ENCODE results near the gene TBC1D22A.

TBC1D22A gene

GRCh38 chr22:47151490-47151889 is 389.0 kb downstream of the TBC1D22A start:
- no peak for FAIRE-seq

DNA sequence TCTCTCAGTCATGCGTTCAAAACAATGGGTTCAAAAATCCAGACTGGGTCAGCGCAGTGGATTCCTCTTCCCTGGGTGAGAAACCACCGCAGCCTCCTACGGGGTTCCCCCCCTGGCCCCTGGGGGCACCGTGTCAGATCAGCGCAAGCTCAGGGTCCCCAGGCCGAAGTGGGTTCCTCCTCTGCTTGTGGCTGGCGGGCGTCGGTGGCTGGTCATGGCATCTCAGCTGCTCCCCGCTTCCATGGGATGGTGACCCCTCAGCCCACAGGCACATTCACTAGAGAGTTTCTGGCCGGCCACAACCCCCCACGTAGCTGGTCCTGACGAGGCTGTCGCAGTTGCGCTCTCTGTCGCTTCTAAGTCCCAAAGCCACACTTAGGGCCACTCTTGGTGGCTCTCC is 389.8 kb downstream of the TBC1D22A start:
- no peak for FAIRE-seq

DNA sequence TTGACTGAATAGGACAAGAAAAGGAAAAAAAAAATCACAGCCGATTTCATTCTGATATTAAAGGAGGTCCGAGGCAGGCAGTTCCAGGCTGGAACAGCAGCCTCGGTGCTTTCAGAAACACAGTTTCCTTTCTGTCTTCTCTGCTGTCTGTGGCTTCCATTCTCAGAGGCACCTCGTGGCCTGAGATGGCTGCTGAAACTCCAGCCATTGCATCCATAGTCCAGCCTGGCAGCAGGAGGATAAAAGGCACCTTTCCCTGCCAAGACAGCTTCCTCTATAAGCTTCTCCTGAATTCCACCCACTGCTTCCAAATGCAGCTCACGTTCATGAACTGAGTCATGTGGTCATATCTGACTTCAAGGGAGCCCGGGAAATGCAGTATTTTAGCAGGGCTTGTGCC is 390.5 kb downstream of the TBC1D22A start:
- FAIRE-seq: no peak

GRCh38 chr22:47153854-47154525 is 391.5 kb downstream of the TBC1D22A start:
- FAIRE-seq: no peak

DNA sequence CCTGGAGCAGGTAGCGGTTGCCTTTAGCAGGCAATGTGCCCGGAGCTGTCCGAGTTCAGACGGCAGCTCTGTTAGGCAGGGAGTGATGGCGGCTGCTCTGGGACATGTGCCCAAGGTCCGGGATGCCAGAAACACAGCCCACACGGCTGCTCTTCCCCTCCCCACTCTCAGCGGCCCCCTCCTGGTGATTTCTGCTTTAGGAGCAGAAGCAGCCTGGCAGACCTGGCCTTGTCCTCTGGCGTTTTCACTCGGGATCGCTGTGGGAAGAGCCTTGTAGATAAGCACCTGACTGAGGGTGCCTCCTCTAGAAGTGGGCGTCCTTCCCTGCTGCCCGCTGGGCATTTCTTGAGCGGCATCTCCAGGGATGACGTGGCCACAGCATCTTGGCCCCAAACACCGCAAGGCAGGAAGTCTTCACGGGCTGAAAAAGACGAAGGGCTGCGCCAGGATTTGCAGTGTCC is 392.2 kb downstream of the TBC1D22A start:
- no peak for FAIRE-seq

- no peak for FAIRE-seq
Observed at GRCh38 chr22:47155131-47155885, 392.9 kb downstream of the TBC1D22A start.

GRCh38 chr22:47155912-47156311 is 393.5 kb downstream of the TBC1D22A start:
- no peak for FAIRE-seq

- no peak for FAIRE-seq
Observed at GRCh38 chr22:47156352-47157092, 394.1 kb downstream of the TBC1D22A start.

- no peak for FAIRE-seq
Observed at GRCh38 chr22:47157093-47157420, 394.6 kb downstream of the TBC1D22A start.

DNA sequence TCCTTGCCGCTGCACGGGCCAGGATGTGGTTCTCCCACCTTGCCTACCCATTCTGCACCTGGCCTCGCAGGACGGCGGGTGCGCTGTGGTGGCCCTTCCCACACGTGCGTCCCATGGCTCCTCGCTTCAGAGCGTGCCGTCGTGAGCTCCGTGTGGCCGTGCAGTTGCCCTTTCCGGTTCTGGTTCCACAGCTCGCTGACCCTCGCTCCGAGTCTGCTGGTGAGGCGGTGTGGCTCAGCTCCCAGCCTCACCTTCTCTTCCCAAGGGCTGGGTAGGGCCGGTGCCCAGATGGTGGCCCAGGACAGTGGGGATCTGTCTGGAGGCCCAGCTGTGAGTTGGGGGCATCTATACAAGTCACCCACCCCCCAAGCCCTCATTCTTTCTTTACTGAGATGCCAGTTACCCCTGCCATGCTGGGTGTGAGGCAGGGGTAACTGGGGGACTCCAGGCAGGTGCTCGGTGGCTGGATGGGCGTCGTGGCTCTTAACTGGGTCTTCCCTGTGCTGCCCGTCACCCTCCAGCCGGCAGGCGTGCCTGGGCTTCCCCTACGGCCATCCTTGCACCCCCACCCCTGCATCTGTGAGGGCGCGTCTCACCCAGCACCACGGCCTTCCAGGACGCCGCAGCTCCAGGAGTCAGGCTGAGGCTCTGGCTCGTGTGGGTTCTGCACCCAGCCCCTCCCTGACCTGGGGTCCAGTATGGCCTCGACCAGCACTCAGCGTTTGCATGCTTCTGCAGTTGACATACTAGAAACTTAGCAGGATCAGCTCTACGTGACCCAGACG is 395.2 kb downstream of the TBC1D22A start:
- FAIRE-seq: no peak

- no peak for FAIRE-seq
Observed at GRCh38 chr22:47158457-47158856, 396.0 kb downstream of the TBC1D22A start.

DNA sequence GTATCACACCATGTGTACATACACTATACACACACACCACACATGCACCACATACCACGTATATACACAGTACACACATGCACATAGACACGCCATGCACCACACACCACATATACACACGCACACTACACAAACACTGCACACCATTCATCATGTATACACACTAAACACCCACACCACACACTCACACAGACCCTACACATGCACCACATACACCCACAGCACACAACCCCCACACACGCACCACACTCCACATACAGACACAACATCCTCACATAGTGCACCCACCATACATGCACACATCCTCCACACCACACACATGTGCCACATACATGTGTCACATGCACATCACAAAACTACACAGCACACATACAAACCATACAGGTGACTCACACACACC is 397.1 kb downstream of the TBC1D22A start:
- no peak for FAIRE-seq

GRCh38 chr22:47160141-47160541 is 397.7 kb downstream of the TBC1D22A start:
- FAIRE-seq: no peak

- no peak for FAIRE-seq
Observed at GRCh38 chr22:47160781-47161520, 398.5 kb downstream of the TBC1D22A start.

DNA sequence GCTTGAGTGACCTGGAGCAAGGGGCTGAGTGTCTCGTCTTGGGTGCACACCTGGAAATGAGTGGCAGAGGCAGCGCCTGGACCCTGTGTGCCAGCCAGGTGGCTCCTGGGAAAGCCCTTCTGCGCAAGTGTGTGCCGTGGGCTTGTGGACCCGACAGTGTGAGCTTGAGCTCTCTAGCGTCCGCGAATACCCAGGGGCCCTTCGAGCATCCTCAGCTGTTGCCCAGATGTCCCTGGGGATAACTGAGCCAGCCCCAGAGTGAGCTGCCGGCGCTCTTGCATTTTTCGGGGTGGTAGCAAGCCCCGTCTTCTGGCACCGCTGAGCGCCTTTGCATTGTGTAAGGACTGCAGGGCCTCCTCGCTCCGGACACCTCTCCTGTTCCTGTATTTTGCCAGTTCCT is 399.2 kb downstream of the TBC1D22A start:
- FAIRE-seq: no peak

GRCh38 chr22:47162865-47163264 is 400.4 kb downstream of the TBC1D22A start:
- FAIRE-seq: no peak

GRCh38 chr22:47163481-47163855 is 401.0 kb downstream of the TBC1D22A start:
- no peak for FAIRE-seq

DNA sequence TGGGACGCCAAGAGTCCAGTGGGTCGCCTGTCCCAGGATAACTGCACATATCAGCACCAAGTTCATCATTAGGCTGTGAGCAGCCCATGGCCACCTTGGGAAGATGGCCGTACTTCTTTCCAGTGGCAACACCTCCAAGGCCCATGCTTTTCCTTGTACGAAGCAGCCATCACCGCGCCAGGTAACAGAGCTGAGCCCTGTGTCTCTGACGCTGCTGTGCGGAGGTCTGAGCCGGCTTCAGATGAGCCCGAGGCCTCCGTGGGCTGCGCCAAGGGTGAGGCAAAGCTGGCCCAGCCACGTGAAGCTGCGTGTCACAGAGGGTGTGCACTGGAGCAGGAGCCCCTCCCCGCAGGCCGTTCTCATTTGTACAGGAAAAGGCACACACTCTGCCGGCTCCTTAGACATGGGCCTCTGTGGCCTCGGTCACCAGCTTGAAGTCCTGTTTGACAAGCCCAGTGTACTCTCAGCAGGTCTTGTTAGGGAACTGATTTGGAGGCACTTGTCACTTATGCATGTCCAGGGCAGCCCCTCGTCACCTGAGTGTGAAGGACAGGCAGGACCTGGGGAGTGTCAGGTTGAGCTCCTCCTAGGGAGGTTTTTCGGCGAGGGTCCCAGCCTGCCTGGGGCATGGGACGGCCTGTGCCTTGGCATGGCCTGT is 401.5 kb downstream of the TBC1D22A start:
- FAIRE-seq: no peak

DNA sequence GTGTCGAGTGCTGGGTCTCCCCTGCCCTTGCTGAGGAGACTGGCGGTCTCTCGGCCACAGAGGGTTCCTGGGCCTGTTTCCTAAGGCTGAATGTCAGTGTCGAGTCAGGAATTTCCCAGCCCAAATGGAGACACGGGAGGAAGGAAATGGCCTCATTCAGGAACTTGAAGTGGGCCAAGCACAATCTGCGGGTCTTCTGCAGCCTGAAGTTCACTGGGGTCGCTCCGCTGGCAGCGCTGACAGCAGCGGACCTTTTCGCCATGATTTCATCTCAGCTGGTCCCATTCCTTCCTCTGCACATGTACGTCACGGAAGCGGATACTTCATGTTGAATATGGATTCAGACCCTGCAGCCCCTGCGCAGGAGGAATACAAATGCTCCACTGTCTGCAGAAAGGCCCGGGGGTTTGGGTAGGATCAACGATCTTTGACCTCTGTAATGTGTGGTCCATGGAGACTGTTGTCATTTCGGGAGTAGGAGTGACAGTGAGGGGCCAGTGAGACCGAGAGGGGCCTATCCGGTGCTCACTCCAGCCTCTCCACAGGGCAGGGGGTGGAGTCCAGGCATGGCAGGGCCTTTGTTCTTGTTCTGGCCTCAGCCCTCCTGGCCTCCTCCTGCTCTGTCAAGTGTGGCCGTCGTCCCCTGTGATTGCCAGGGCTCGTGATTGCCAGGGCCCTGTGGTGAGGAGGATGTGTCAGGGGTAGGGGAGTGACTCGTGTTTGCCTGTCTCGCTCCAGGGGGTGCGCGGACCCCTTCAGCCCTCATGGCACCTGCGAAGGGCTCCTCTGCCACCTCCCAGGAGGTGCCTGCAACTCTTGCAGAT is 402.3 kb downstream of the TBC1D22A start:
- FAIRE-seq: no peak

DNA sequence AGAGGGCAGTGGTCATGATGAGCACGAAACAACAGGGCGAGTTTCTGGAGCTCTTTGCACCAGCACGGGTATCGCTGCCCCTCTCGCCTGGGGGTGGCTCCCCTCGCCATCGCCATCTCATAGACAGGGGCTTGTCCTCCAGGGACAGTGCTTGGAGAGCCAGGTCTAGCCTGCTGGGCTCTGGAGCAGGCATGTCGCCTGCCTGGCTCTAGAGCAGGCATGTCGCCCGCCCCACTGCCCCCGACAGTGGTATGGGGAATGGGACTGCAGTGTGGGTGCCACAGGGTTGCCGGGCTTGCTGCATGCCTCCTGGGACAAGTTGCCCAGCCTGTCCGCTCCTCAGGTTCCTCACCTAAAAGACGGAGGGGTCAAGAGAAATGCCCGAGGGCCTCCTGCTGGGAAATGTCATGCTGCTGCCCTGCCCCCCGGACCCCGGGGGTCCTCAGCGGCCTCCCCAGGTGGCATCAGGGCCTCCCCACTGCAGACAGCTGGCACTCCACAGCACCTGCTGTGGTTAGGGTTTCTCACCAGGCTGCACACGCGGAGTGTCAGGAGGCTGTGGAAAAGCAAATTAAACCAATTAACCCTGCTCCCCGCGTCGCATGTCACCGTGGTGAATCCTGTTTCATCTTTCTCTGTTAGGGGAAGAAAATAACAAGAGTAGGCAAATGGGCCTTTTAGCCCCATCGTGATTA is 403.0 kb downstream of the TBC1D22A start:
- no peak for FAIRE-seq
